ENCODE data around the gene RGS16.

The RGS16 gene

GRCh38 chr1:182621906-182622305, 17.7 kb upstream of the RGS16 start:
- DNase-seq (ENCODE audit: low spot score in 2 of 2) (no peak), ATAC-seq (no peak)
- Mint-ChIP-seq H3K36me3 (peaks cover 3% of the 10 kb centered on the region), H3K4me3 (no peak overlapping the region), H3K27ac (no peak overlapping the region), H3K9me3 (peaks cover 3% of the 10 kb centered on the region), H3K4me1 (peaks cover 79% of the 10 kb centered on the region)

- H3K27ac Mint-ChIP-seq, result no peak overlapping the region
- peak; percentile 52 for ATAC-seq
Measured at GRCh38 chr1:182620924-182621585, 16.9 kb upstream of the RGS16 start.

GRCh38 chr1:182617734-182618351, 13.7 kb upstream of the RGS16 start:
- DNase-seq (ENCODE audit: low spot score in 2 of 2) (no peak), ATAC-seq (no peak)
- Mint-ChIP-seq H3K4me3 (peak overlapping the region; percentile 74), H3K36me3 (peaks cover 18% of the 10 kb centered on the region), H3K4me1 (peaks cover 66% of the 10 kb centered on the region), H3K9me3 (peaks cover 3% of the 10 kb centered on the region), H3K27ac (peak overlapping the region; percentile 90)

More at GRCh38 chr1:182620924-182621585, 16.9 kb upstream of the RGS16 start:
- no peak for DNase-seq (ENCODE audit: low spot score in 2 of 2)
- Mint-ChIP-seq H3K4me3 (no peak overlapping the region), H3K36me3 (peaks cover 11% of the 10 kb centered on the region), H3K4me1 (peaks cover 79% of the 10 kb centered on the region), H3K9me3 (peaks cover 3% of the 10 kb centered on the region)

GRCh38 chr1:182617014-182617429, 12.8 kb upstream of the RGS16 start:
- peak overlapping the region; percentile 90 for H3K27ac Mint-ChIP-seq

GRCh38 chr1:182616130-182617013, 12.2 kb upstream of the RGS16 start:
- H3K27ac Mint-ChIP-seq, result peak overlapping the region; percentile 90
- H3K4me3 Mint-ChIP-seq, result peak overlapping the region; percentile 74
- peaks cover 3% of the 10 kb centered on the region for H3K9me3 Mint-ChIP-seq
- DNase-seq (ENCODE audit: low spot score in 2 of 2) (peak; percentile 77 to 95), ATAC-seq (peak; percentile 94)
- H3K4me1 Mint-ChIP-seq, result peaks cover 71% of the 10 kb centered on the region
- H3K36me3 Mint-ChIP-seq, result peaks cover 18% of the 10 kb centered on the region

More at GRCh38 chr1:182617014-182617429, 12.8 kb upstream of the RGS16 start:
- H3K4me3 Mint-ChIP-seq, result peak overlapping the region; percentile 74
- H3K4me1 Mint-ChIP-seq, result peaks cover 64% of the 10 kb centered on the region
- peaks cover 3% of the 10 kb centered on the region for H3K9me3 Mint-ChIP-seq
- DNase-seq (ENCODE audit: low spot score in 2 of 2), result no peak
- no peak for ATAC-seq
- H3K36me3 Mint-ChIP-seq, result peaks cover 18% of the 10 kb centered on the region

- peaks cover 1% of the 10 kb centered on the region for H3K9me3 Mint-ChIP-seq
- H3K4me1 Mint-ChIP-seq, result peaks cover 69% of the 10 kb centered on the region
- H3K4me3 Mint-ChIP-seq, result peak overlapping the region; percentile 74
Measured at GRCh38 chr1:182615468-182616129, 11.4 kb upstream of the RGS16 start.

GRCh38 chr1:182614796-182615454, 10.7 kb upstream of the RGS16 start:
- ATAC-seq, result peak; percentile 50
- peak; percentile 42 to 80 for DNase-seq (ENCODE audit: low spot score in 2 of 2)
- peaks cover 18% of the 10 kb centered on the region for H3K36me3 Mint-ChIP-seq
- H3K9me3 Mint-ChIP-seq, result no peaks in the 10 kb centered on the region
- peak overlapping the region; percentile 90 for H3K27ac Mint-ChIP-seq
- peak overlapping the region; percentile 74 for H3K4me3 Mint-ChIP-seq
- H3K4me1 Mint-ChIP-seq, result peaks cover 69% of the 10 kb centered on the region

More at GRCh38 chr1:182615468-182616129, 11.4 kb upstream of the RGS16 start:
- peak; percentile 55 for ATAC-seq
- H3K27ac Mint-ChIP-seq, result peak overlapping the region; percentile 90
- peaks cover 18% of the 10 kb centered on the region for H3K36me3 Mint-ChIP-seq
- DNase-seq (ENCODE audit: low spot score in 2 of 2), result peak; percentile 24 to 81

GRCh38 chr1:182611787-182612186, 7.6 kb upstream of the RGS16 start:
- ATAC-seq (no peak), DNase-seq (ENCODE audit: low spot score in 2 of 2) (no peak)
- Mint-ChIP-seq H3K9me3 (no peaks in the 10 kb centered on the region), H3K4me1 (peaks cover 65% of the 10 kb centered on the region), H3K36me3 (peaks cover 14% of the 10 kb centered on the region), H3K4me3 (no peak overlapping the region), H3K27ac (no peak overlapping the region)

- ATAC-seq (no peak), DNase-seq (ENCODE audit: low spot score in 2 of 2) (no peak)
- Mint-ChIP-seq H3K36me3 (peaks cover 10% of the 10 kb centered on the region), H3K27ac (no peak overlapping the region), H3K4me3 (no peak overlapping the region), H3K9me3 (no peaks in the 10 kb centered on the region), H3K4me1 (peaks cover 61% of the 10 kb centered on the region)
Measured at GRCh38 chr1:182611326-182611725, 7.1 kb upstream of the RGS16 start.

GRCh38 chr1:182610606-182611194, 6.5 kb upstream of the RGS16 start:
- ATAC-seq, result no peak
- H3K36me3 Mint-ChIP-seq, result peaks cover 4% of the 10 kb centered on the region
- no peak for DNase-seq (ENCODE audit: low spot score in 2 of 2)
- no peak overlapping the region for H3K27ac Mint-ChIP-seq
- H3K4me1 Mint-ChIP-seq, result peaks cover 54% of the 10 kb centered on the region
- H3K4me3 Mint-ChIP-seq, result no peak overlapping the region
- no peaks in the 10 kb centered on the region for H3K9me3 Mint-ChIP-seq

GRCh38 chr1:182608845-182609610, 4.8 kb upstream of the RGS16 start:
- Mint-ChIP-seq H3K4me3 (no peak overlapping the region), H3K4me1 (peaks cover 46% of the 10 kb centered on the region), H3K36me3 (no peaks in the 10 kb centered on the region)

GRCh38 chr1:182608236-182608635, 4.0 kb upstream of the RGS16 start:
- Mint-ChIP-seq H3K4me3 (no peak overlapping the region), H3K4me1 (peaks cover 39% of the 10 kb centered on the region), H3K27ac (no peak overlapping the region), H3K9me3 (no peaks in the 10 kb centered on the region), H3K36me3 (no peaks in the 10 kb centered on the region)
- no peak for ATAC-seq
- no peak for DNase-seq (ENCODE audit: low spot score in 2 of 2)

More at GRCh38 chr1:182608845-182609610, 4.8 kb upstream of the RGS16 start:
- Mint-ChIP-seq H3K9me3 (no peaks in the 10 kb centered on the region), H3K27ac (no peak overlapping the region)
- ATAC-seq, result no peak
- DNase-seq (ENCODE audit: low spot score in 2 of 2), result no peak

GRCh38 chr1:182607566-182607965, 3.4 kb upstream of the RGS16 start:
- DNase-seq (ENCODE audit: low spot score in 2 of 2) (no peak), ATAC-seq (no peak)
- Mint-ChIP-seq H3K27ac (no peak overlapping the region), H3K4me3 (no peak overlapping the region), H3K9me3 (no peaks in the 10 kb centered on the region), H3K4me1 (peaks cover 39% of the 10 kb centered on the region), H3K36me3 (no peaks in the 10 kb centered on the region)

All from stimulated activated effector memory CD8-positive, alpha-beta T cell treated with anti-CD3 and anti-CD28 coated beads, Interleukin-12 subunit alpha, Interleukin-12 subunit beta, amount 100 ng/mL, for 72 hours (primary cell).